CD4-positive, alpha-beta T cell treated with Interleukin-12 subunit alpha and Interleukin-12 subunit beta, for 1 hour (primary cell): Measurements from ENCODE around the gene PACS2.

Experiments
- DNase-seq: peaks from one replicate; pipeline ENCODE4 v3.0.0-alpha.2; 2020

PACS2 gene

GRCh38 chr14:105411985-105412770 lies 97.6 kb downstream of the PACS2 start:
- DNase-seq = no peak

GRCh38 chr14:105412771-105413543 lies 98.4 kb downstream of the PACS2 start:
- no peak for DNase-seq

- no peak for DNase-seq
Measured at GRCh38 chr14:105413544-105413886, 99.0 kb downstream of the PACS2 start.

- DNase-seq = peak; percentile 64
Measured at GRCh38 chr14:105414456-105415371, 100.2 kb downstream of the PACS2 start.

- no peak for DNase-seq
Measured at GRCh38 chr14:105415481-105416428, 101.2 kb downstream of the PACS2 start.

- no peak for DNase-seq
Measured at GRCh38 chr14:105416671-105417070, 102.1 kb downstream of the PACS2 start.

GRCh38 chr14:105417690-105418121 lies 103.2 kb downstream of the PACS2 start:
- DNase-seq = no peak

GRCh38 chr14:105418269-105419194 lies 104.0 kb downstream of the PACS2 start:
- no peak for DNase-seq

- peak; percentile 55 for DNase-seq
Measured at GRCh38 chr14:105419195-105420091, 104.9 kb downstream of the PACS2 start, which contains the start of gene MTA1. TSS of gene MTA1 (plus strand) at chr14:105419827. CDS start at chr14:105420036, 209 bp downstream.

GRCh38 chr14:105420101-105420973 lies 105.8 kb downstream of the PACS2 start:
- DNase-seq = no peak

- no peak for DNase-seq
Measured at GRCh38 chr14:105420974-105421674, 106.6 kb downstream of the PACS2 start.

- no peak for DNase-seq
Measured at GRCh38 chr14:105421723-105422615, 107.4 kb downstream of the PACS2 start.

- no peak for DNase-seq
Measured at GRCh38 chr14:105422695-105423487, 108.3 kb downstream of the PACS2 start.

GRCh38 chr14:105423488-105424195 lies 109.1 kb downstream of the PACS2 start:
- no peak for DNase-seq

GRCh38 chr14:105424861-105425260 lies 110.3 kb downstream of the PACS2 start:
- no peak for DNase-seq
